Forelimb muscle (tissue), 1 donor: ENCODE data around the gene MMGT1. TPM values are rescaled to one million over a fixed set of nuclear protein-coding genes. Genes with fewer than 3 reads are reported as not detected.

Experiments used
- DNase-seq: peaks from one replicate; pipeline ENCODE4 v3.0.0-alpha.2; 2013; ENCODE audit warnings: low read depth
- polyA plus RNA-seq: library from polyadenylated mRNA; unstranded; fragments of 120-200 nt; gene quantifications from one replicate; pipeline ENCODE4 v1.2.1, GENCODE V29; 2013; ENCODE audit not compliant: insufficient read length

The MMGT1 gene
- 16.8 TPM for polyA plus RNA-seq

GRCh38 chrX:135973548-135974278 lies at the start of gene MMGT1:
MMGT1 (minus strand) TSS chrX:135973988; CDS start chrX:135973675, 313 bp downstream.
- DNase-seq = peak; percentile 57

- DNase-seq = no peak
Measured at GRCh38 chrX:136021903-136022302, 48.1 kb upstream of the MMGT1 start.

GRCh38 chrX:136021160-136021559 lies 47.4 kb upstream of the MMGT1 start:
- no peak for DNase-seq

GRCh38 chrX:136019226-136019625 lies 45.4 kb upstream of the MMGT1 start:
- DNase-seq = no peak

GRCh38 chrX:136016881-136017280 lies 43.1 kb upstream of the MMGT1 start:
- DNase-seq = no peak

GRCh38 chrX:136015016-136015415 lies 41.2 kb upstream of the MMGT1 start:
- no peak for DNase-seq

- DNase-seq = no peak
Measured at GRCh38 chrX:135988245-135988644, 14.5 kb upstream of the MMGT1 start.

- DNase-seq = no peak
Measured at GRCh38 chrX:135985973-135986310, 12.2 kb upstream of the MMGT1 start.

- no peak for DNase-seq
Measured at GRCh38 chrX:135985157-135985972, 11.6 kb upstream of the MMGT1 start, which contains the start of gene SLC9A6. SLC9A6 (plus strand) TSS chrX:135985435; CDS start chrX:135985659, 224 bp downstream.

- no peak for DNase-seq
Measured at GRCh38 chrX:135984791-135985156, 11.0 kb upstream of the MMGT1 start.

- no peak for DNase-seq
Measured at GRCh38 chrX:135984256-135984655, 10.5 kb upstream of the MMGT1 start.

GRCh38 chrX:135982860-135983259 lies 9.1 kb upstream of the MMGT1 start:
- DNase-seq = no peak

GRCh38 chrX:135981668-135982067 lies 7.9 kb upstream of the MMGT1 start:
- no peak for DNase-seq

GRCh38 chrX:135981010-135981409 lies 7.2 kb upstream of the MMGT1 start:
- no peak for DNase-seq

GRCh38 chrX:135977611-135978010 lies 3.8 kb upstream of the MMGT1 start:
- no peak for DNase-seq

GRCh38 chrX:135975421-135975820 lies 1.6 kb upstream of the MMGT1 start:
- no peak for DNase-seq

- no peak for DNase-seq
Measured at GRCh38 chrX:135974279-135974856, 580 bp upstream of the MMGT1 start.

- DNase-seq = no peak
Measured at GRCh38 chrX:135973025-135973547, 702 bp downstream of the MMGT1 start.

- DNase-seq = no peak
Measured at GRCh38 chrX:135951291-135951690, 22.5 kb downstream of the MMGT1 start.

- DNase-seq = no peak
Measured at GRCh38 chrX:135944486-135944885, 29.3 kb downstream of the MMGT1 start.

- no peak for DNase-seq
Measured at GRCh38 chrX:135931644-135932487, 41.9 kb downstream of the MMGT1 start.

- no peak for DNase-seq
Measured at GRCh38 chrX:135927897-135928296, 45.9 kb downstream of the MMGT1 start.
